ENCODE results near the gene PLEKHB1. TPM values are rescaled to one million over a fixed set of nuclear protein-coding genes. Genes with fewer than 3 reads are reported as not detected.

The PLEKHB1 gene, protein sequence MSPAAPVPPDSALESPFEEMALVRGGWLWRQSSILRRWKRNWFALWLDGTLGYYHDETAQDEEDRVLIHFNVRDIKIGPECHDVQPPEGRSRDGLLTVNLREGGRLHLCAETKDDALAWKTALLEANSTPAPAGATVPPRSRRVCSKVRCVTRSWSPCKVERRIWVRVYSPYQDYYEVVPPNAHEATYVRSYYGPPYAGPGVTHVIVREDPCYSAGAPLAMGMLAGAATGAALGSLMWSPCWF
- not detected in 2 replicates for total RNA-seq (2014; rRNA removed; shearing (Covaris generic))
- not detected in 2 replicates for polyA plus RNA-seq (2016; fragmentation: Nextera tagmentation; extraction: Ambion mirVana)

DNA sequence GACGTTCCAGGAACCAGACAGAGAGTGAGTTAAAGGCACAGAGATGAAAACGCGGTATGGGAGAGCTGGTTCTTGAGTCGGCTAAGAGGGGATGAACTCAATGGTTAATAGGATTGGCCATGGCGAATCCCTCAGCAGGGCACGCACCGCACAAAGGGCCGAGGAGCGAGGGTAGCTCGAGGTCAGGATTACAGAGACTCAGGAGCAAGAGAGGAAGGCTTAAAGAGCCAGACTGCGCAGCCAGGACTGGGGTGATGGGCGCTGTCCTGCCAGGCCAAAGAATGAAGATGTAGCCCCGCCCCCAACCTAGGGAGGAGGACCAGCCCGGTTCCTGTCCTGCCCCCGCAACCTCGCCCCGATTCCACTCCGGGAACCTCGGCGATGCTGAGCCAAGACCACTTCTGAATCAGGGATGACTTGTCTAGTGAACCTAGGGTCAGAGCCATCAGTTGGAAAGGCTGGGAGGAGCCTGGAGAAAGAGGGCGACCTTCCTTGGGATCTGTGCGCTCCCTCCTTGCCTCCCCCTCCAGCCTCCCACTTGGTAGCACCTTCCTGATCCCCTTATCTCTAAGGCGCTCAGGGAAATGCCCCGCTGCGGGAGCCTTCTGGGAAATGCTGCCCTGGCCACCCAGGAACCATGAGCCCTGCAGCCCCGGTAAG, at the start of gene PLEKHB1:
Gene PLEKHB1 (plus strand): TSS at position 610 of the 660 bp plus-strand sequence. CDS start 28 bp downstream, at position 638.
- peak within 1 kb of the TSS; percentile 54 for H2AFZ ChIP-seq
- H3K4me3 ChIP-seq, result no peak within 1 kb of the TSS
- H3K27me3 ChIP-seq (replicated peaks; ENCODE audit: insufficient read depth), result peaks cover 7% of the 10 kb centered on the region
- DNase-seq, result no peak
- H3F3A ChIP-seq (ENCODE audit: insufficient read depth), result no peaks in the 10 kb centered on the region
- WGBS, 2 experiments (ENCODE audit: low coverage in 1 of 2, low lambda C conversion rate in 2 of 2, missing lambda C conversion rate in 2 of 2), result 35 to 36% methylated on average over 26 of the region's 26 CpGs
- H3K79me2 ChIP-seq (ENCODE audit: insufficient read depth), result no peaks in the 10 kb centered on the region
- no peaks in the 10 kb centered on the region for H3K9me2 ChIP-seq (ENCODE audit: insufficient read depth)
- H3K9me3 ChIP-seq (ENCODE audit: low read depth), result no peaks in the 10 kb centered on the region
- no peaks in the 10 kb centered on the region for H3K36me3 ChIP-seq (ENCODE audit: low read depth)
- no peak within 1 kb of the TSS for H3K9ac ChIP-seq
- no peak within 1 kb of the TSS for H3K27ac ChIP-seq
- H3K4me1 ChIP-seq (ENCODE audit: insufficient read depth), result no peaks in the 10 kb centered on the region
- TF ChIP-seq EZH2 (IDR thresholded peaks at IDR 0.05; ENCODE audit: insufficient read depth, poor library complexity, severe bottlenecking), result no peak
- no peak for TF ChIP-seq EZH2phosphoT487 (IDR thresholded peaks at IDR 0.05; ENCODE audit: insufficient read depth, low read depth)
- no peaks in the 10 kb centered on the region for H4K20me1 ChIP-seq (ENCODE audit: insufficient read depth)
- in situ Hi-C loops (cut with MboI), result no loop called here
- no peak within 1 kb of the TSS for H3K4me2 ChIP-seq (ENCODE audit: unreplicated experiment)

DNA sequence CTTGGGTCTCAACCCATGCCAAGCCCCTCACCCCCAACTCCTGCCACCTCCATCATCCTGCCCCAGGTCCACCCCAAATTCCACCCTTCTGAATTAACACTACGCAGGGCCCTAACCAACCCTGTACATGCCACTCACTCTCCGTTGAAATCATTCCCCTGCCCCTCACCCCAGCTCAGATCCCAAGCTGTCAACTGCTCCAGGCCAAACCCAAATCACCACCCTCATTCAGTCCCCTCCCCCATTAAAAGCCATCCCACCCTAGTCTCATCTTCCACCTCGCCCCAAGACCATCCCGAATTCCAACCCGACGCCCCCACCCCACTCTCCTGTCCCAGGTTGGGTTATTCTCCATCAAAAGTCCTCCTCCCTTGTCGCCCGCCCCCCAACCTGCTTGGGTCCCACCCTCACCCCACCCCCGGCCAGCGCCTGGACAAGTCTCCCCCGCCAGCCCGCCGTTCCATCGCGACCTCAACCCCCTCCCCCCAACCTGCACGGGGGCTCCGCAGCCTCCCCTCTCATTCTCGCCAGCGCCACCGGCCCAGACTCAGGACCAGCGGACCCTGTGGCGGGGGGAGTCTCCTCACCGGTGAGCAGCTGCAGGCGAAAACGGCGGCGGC, 48.9 kb upstream of the PLEKHB1 start:
- WGBS, 2 experiments (ENCODE audit: low coverage in 1 of 2, low lambda C conversion rate in 2 of 2, missing lambda C conversion rate in 2 of 2), result 0 to 2% methylated on average over 10 to 27 of the region's 27 CpGs

DNA sequence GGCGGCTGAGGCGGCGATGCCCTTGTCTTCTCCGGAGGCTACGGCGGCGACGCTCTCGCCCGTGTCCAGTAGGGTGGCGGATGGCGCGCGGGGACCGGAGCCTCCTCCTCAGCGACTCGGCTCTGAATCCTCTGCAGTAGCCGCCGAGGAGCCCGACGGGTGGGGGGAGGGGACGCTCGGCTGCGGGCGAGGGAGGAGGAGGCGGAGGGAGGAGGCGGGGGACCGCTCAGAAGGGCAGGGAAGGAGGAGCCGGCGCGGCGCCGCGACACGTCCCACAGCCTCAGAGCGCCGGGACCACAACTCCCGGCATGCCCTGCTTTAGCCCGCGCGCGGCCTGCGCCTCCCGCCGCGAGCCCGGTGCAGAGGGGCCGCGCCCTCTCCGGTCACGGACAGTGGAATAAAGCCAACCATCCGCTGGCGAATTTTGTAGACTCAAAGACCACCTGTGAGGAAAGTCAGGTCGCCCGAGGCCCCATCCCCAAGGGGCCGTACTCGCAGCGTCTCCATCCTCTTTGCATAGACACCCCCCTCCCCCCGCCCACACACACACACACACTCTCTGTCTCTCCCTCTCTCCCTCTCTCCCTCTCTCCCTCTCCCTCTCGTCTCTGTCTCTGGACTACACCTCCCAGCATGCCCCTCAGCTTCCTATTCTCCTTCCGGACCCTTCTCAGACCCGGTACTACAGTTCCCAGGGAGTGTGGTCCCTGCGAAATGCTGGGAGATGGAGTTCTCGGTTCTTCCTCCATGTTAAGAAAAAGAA, 48.2 kb upstream of the PLEKHB1 start, which contains the start of gene FAM168A:
Gene FAM168A (minus strand): TSS at position 157 of the 763 bp plus-strand sequence. CDS start 129,638 bp downstream, outside the sequence.
- H3F3A ChIP-seq (ENCODE audit: insufficient read depth), result 0 out of 2 replicates have a peak, but pooled peaks cover 5% of the 10 kb centered on the region
- H4K20me1 ChIP-seq (ENCODE audit: insufficient read depth), result no peaks in the 10 kb centered on the region; the same call in 1 of the 2 replicates
- 1% methylated on average over 37 to 41 of the region's 64 CpGs for WGBS, 2 experiments (ENCODE audit: low coverage in 1 of 2, low lambda C conversion rate in 2 of 2, missing lambda C conversion rate in 2 of 2)
- peak within 1 kb of the TSS; percentile 59 for H3K27ac ChIP-seq
- no peaks in the 10 kb centered on the region for H3K9me2 ChIP-seq (ENCODE audit: insufficient read depth)
- H2AFZ ChIP-seq, result peak within 1 kb of the TSS; percentile 99
- peak within 1 kb of the TSS; percentile 82 for H3K9ac ChIP-seq
- peak; percentile 98 for DNase-seq
- H3K4me3 ChIP-seq, result peak within 1 kb of the TSS; percentile 91
- peaks cover 47% of the 10 kb centered on the region for H3K79me2 ChIP-seq (ENCODE audit: insufficient read depth)
- peak within 1 kb of the TSS; percentile 91 for H3K4me2 ChIP-seq (ENCODE audit: unreplicated experiment)
- H3K4me1 ChIP-seq (ENCODE audit: insufficient read depth), result peaks cover 20% of the 10 kb centered on the region
- no peaks in the 10 kb centered on the region for H3K36me3 ChIP-seq (ENCODE audit: low read depth)
- TF ChIP-seq EZH2 (IDR thresholded peaks at IDR 0.05; ENCODE audit: insufficient read depth, poor library complexity, severe bottlenecking) (no peak), EZH2phosphoT487 (IDR thresholded peaks at IDR 0.05; ENCODE audit: insufficient read depth, low read depth) (no peak)
- no peaks in the 10 kb centered on the region for H3K9me3 ChIP-seq (ENCODE audit: low read depth)
- in situ Hi-C loops (cut with MboI), result no loop called here
- no peaks in the 10 kb centered on the region for H3K27me3 ChIP-seq (replicated peaks; ENCODE audit: insufficient read depth)

More for the DNA sequence above, 48.9 kb upstream of the PLEKHB1 start:
- Histone ChIP-seq H3K4me2 (ENCODE audit: unreplicated experiment) (peak overlapping the region; percentile 91), H3K27ac (peak overlapping the region; percentile 59; the same call in 1 of the 2 replicates), H3K36me3 (ENCODE audit: low read depth) (no peaks in the 10 kb centered on the region), H3K9ac (peak overlapping the region; percentile 82), H3K9me3 (ENCODE audit: low read depth) (no peaks in the 10 kb centered on the region), H3K4me1 (ENCODE audit: insufficient read depth) (peaks cover 20% of the 10 kb centered on the region), H3K79me2 (ENCODE audit: insufficient read depth) (peaks cover 54% of the 10 kb centered on the region), H3K9me2 (ENCODE audit: insufficient read depth) (no peaks in the 10 kb centered on the region), H4K20me1 (ENCODE audit: insufficient read depth) (no peaks in the 10 kb centered on the region; the same call in 1 of the 2 replicates), H2AFZ (peak overlapping the region; percentile 99), H3K4me3 (peak overlapping the region; percentile 91), H3F3A (ENCODE audit: insufficient read depth) (0 out of 2 replicates have a peak, but pooled peaks cover 5% of the 10 kb centered on the region), H3K27me3 (replicated peaks; ENCODE audit: insufficient read depth) (no peaks in the 10 kb centered on the region)
- no peak for TF ChIP-seq EZH2 (IDR thresholded peaks at IDR 0.05; ENCODE audit: insufficient read depth, poor library complexity, severe bottlenecking)
- no peak for TF ChIP-seq EZH2phosphoT487 (IDR thresholded peaks at IDR 0.05; ENCODE audit: insufficient read depth, low read depth)
- in situ Hi-C loops (cut with MboI), result no loop called here
- peak; percentile 23 for DNase-seq

Data from GM23248 (cell line).